C1 segment of cervical spinal cord (tissue), 14 donors: ENCODE data around the gene SYTL2.
"Not testable (repeated sequence)": the region's sequence is repeated elsewhere in the genome, so short reads cannot be mapped to it uniquely, and the experiment has no call there.

ENCODE experiments used
- DNase-seq, 14 donors: peaks; one replicate each; lab custom pipeline; 2025; lab: John Stamatoyannopoulos, UW

Gene SYTL2, protein sequence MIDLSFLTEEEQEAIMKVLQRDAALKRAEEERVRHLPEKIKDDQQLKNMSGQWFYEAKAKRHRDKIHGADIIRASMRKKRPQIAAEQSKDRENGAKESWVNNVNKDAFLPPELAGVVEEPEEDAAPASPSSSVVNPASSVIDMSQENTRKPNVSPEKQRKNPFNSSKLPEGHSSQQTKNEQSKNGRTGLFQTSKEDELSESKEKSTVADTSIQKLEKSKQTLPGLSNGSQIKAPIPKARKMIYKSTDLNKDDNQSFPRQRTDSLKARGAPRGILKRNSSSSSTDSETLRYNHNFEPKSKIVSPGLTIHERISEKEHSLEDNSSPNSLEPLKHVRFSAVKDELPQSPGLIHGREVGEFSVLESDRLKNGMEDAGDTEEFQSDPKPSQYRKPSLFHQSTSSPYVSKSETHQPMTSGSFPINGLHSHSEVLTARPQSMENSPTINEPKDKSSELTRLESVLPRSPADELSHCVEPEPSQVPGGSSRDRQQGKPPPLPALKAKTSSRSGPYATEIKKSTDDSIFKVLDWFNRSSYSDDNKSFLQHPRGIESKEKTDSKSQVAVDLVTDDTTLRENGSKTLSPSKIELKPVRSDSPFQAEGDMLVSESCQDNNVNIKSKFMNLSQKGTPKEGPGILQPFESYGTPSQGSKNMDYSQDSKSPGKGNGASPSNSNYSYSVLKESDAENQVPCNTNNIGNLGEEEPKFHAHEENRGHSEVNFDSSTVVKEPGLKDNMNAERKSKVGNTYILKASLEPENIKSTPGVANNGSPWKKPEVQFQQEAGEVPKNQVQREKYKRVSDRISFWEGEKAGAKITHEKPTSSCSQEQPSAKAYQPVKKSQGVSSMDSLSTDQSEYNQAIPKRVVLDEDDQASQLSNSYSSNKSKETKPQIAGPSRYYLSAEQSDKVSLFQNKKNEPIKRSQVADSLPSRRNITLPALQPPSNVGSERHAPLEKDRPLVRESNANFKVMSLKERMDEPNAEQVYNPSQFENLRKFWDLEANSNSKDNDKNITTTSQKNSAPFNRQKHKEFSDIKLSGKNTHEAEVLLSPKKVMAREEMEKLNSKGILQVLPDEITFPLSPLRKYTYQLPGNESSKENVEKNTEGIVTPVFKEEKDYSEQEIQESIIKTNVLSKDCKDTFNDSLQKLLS (N-terminal part only)

DNA sequence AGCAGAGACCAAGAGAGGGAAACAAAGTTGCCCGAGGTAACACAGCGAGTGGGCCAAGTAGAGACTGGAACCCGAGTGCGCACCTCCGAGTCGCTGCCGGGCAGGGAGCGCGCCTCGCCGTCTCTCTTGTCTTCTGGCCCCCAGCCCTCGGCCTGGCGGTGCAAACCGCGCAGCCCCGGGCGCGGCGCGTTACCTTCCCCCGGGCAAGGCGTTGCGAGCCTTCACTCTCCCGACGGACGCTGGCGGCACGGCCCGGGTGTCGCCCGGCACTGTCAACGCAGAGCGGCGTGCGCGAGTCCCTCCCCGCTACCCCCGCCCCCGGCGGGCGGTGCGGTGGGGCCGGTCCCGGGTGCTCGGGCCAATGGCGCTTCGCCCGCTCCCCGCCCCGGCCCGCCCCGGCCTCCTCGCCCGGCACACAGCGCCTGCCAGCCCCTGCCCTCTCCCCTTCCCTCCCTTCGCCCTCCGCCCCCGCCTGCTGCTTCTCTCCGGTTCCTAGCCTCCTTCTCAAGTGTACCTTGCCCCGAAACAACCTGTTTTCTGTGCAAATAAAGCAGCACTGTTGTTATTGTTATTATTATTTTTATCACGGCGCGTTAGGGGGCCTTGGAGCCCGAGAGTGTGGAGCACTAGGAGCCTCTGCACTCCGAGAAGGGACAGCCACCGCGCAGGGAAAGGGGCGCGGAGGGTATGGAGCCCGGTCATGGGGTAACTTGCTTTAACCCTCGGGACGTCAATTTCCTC lies at the start of gene SYTL2:
Gene SYTL2, minus strand, starts transcription at position 271 of the 741 bp plus-strand sequence. CDS start 53,416 bp downstream, outside the sequence.
- DNase-seq, result peak in 13 of 14 donors; percentile 16 to 84 (median 58)

GRCh38 chr11:85859541-85859940 lies 48.6 kb upstream of the SYTL2 start:
- DNase-seq, result not testable (repeated sequence)

- DNase-seq, result no peak
Measured at GRCh38 chr11:85857098-85857497, 46.2 kb upstream of the SYTL2 start.

DNA sequence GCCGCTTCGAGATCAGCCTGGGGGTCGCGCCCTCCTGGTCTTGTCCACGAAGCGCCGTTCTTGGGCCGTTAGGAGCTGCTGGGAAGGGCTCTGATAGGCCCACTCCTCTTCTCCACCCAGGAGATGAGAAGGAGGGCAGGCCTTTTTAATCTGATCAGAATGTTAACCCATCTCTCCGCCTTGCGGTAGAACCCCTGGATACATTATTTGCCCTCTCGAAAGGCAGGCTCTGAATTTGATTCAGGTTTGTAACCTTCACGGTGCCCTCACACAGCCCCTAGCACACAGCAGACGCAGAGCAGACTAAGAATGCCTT lies 44.4 kb upstream of the SYTL2 start, which contains the start of gene CCDC83:
Gene CCDC83, plus strand, starts transcription at position 43 of the 316 bp plus-strand sequence. CDS start 9,741 bp downstream, outside the sequence.
- peak in 1 of 14 donors; percentile 39 for DNase-seq

GRCh38 chr11:85854557-85855340 lies 43.8 kb upstream of the SYTL2 start:
- DNase-seq, result peak; percentile 3 to 91 (median 84)

GRCh38 chr11:85854212-85854556 lies 43.2 kb upstream of the SYTL2 start:
- DNase-seq, result no peak

- DNase-seq, result not testable (repeated sequence)
Measured at GRCh38 chr11:85853541-85853940, 42.6 kb upstream of the SYTL2 start.

GRCh38 chr11:85852754-85853153 lies 41.8 kb upstream of the SYTL2 start:
- not testable (repeated sequence) for DNase-seq

- DNase-seq, result no peak
Measured at GRCh38 chr11:85848556-85848955, 37.6 kb upstream of the SYTL2 start.

DNA sequence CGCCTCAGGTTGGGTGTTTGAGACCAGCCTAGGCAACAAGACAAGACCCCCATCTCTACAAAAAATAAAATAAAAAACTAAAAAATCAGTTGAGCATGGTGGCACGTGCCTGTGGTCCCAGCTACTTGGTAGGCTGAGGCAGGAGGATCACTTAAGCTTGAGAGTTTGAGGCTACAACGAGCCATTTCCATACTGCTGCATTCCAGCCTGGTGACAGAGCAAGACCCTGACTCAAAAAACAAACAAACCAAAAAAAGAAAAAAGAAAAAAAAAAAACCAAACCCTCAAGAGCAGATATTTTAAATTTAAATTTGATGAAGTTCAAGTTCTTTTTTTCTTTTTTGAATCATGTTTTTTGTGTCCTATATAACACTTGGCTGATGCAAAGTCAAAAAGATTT lies 37.1 kb upstream of the SYTL2 start:
- DNase-seq, result no peak

DNA sequence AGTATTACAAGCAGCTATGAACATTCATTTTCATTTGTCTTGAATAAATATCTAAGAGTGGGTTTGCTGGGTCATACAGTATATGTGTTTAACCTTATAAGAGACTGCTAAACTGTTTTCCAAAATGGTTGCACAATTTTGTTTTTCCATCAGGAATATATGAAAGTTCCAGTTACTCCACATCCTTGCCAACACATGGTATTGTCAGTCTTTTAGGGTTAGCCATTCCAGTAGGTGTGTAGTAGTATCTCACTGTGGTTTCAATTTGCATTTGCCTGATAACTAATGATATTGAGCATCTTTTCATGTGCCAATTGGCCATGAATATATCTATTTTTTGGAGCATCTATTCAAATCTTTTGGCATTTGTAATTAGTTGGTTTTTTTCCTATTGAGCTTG lies 36.5 kb upstream of the SYTL2 start:
- no peak for DNase-seq

DNA sequence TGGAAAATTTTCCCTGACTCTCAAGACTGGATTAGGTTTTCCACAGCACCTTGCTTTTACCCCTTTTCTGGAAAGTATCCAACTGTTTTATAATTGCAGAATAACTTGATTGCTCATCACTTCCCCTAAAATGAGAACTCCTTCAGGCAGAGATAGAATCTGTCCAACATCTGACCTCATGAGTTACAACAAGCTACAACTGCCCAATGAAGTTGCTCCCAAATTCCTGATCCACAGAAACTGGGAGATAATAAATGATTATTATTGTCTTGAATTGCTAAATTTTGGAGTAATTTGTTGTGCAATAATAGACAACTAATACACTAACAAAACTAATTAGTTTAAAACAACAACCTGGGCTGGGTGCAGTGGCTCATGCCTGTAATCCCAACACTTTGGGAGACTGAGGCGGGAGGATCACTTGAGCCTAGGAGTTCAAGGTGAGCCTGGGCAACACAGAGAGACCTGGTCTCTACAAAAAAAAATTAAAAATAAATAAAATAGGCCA lies 34.2 kb upstream of the SYTL2 start:
- DNase-seq, result no peak

DNA sequence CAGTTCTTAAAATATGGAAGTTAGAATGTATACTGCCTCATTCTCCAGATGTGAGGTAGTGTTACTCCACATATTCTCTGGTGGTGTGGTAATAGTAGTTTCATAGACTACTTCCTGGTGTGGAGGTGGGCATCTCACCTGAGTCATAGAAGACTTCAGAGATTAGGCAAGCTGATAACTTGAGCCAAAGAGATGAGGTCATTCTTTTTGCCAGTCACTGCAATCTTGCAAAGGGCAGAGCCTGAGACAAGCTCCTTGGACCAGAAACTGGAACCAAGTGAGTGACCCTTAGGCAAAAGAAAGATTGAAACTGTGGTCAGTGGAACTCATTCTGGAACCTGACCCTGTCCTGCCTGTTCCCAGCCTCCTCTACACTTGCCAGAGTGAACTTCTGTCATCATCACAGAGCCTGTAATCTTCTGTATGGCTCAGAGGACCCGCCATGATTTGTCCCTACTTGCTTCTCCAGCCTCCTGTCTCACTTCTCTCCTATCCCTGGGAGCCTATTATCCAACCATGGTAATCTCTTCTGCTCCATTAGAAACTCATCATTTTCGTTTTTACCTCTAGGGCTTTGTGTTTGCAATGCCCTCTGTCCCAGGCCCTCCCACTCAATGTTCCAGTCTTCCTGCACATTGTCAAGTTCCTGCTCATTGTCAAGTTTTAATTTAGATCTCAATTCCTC lies 33.6 kb upstream of the SYTL2 start:
- no peak for DNase-seq

- DNase-seq, result no peak
Measured at GRCh38 chr11:85843929-85844328, 33.0 kb upstream of the SYTL2 start.

DNA sequence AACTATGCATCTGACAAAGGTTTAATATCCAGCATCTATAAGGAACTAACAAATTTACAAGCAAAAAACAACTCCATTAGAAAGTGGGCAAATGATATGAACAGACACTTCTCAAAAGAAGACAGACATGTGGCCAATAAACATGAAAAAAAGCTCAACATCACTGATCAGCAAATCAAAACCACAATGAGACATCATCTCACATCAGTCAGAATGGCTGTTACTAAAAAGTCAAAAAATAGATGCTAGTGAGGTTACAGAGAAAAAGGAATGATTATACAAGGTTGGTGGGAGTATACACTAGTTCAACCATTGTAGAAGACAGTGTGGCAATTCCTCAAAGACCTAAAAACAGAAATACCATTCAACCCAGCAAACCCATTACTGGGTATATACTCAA lies 30.0 kb upstream of the SYTL2 start:
- not testable (repeated sequence) for DNase-seq

- DNase-seq, result no peak
Measured at GRCh38 chr11:85835729-85836128, 24.8 kb upstream of the SYTL2 start.

DNA sequence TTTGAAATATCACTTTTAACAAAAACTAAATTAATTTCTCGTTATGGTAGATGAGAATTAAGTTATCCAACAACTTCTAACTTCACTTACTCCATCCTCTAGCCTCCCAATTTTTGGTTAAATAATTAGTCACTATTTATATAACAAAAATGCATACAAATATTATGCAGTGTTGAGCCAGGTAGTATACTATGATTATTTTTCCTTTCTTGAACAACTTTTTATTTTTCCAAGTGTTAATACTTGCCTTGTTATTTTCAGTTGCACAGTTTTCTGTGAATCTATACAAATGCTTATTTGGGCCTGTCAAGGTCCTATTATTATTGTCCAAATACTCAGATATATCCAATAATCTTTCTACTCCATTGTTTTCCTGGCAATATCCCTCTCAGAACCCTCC lies 24.3 kb upstream of the SYTL2 start:
- no peak for DNase-seq

DNA sequence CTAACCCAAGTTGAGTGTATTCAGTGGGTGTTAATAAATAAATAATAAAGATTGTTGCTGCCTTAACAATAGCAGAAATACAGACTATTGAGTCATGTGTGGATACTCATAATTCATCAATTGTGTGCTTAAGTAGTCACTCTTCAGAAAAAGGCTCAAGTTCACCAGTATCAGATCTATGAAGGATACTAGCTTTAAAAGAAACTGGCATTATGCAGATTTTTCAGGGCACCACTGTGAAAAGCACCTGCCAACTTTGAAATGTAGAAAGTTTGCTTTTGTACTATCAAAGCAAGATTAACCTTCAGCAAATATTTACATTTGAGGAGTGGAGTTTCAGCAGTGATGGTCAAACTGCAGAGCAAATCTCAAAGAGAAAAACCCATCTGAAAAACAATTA lies 20.1 kb upstream of the SYTL2 start:
- DNase-seq, result no peak

GRCh38 chr11:85829172-85829571 lies 18.2 kb upstream of the SYTL2 start:
- no peak for DNase-seq

DNA sequence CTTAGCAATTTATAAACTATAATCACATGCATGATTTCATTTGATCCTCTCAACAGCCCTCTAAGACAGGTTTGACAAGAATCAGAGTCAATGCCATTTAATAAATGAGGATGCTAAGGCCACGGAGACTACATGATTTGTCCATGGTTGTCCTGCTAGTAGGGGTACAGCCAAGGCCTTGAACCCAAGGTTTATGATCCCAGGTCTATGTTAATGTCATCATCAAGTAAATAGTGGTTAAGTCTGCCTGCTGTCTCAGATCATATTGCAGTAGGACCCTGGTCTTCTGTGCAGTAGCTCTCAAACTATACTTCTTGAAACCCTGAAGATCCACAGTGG lies 17.7 kb upstream of the SYTL2 start:
- DNase-seq, result no peak
